ENCODE results near the gene DNAH14. TPM values are rescaled to one million over a fixed set of nuclear protein-coding genes. Genes with fewer than 3 reads are reported as not detected.

Gene DNAH14
- total RNA-seq, 4 donors from 2014 or later: 0.15 to 0.55 TPM; not detected in 2

- Histone ChIP-seq H3K27ac (no peak overlapping the region), H3K36me3 (no peaks in the 10 kb centered on the region), H3K4me1 (no peaks in the 10 kb centered on the region), H3K4me3 (no peak overlapping the region), H3K9me3 (no peaks in the 10 kb centered on the region), H3K27me3 (no peaks in the 10 kb centered on the region)
- TF ChIP-seq POLR2A (IDR thresholded peaks at IDR 0.05) (no peak), CTCF (IDR thresholded peaks at IDR 0.05 in 4 of 5, conservative IDR thresholded peaks at IDR 0.05 in 1 of 5) (no peak)
- in situ Hi-C loops (cut with MboI; ENCODE audit: low sequenced_read_pairs in 4 of 4) (no loop called here), intact Hi-C loops (cut with DNase I; ENCODE audit: low total_unique reads) (no loop called here)
- ATAC-seq (no peak), DNase-seq (no peak)
These were observed 409.1 kb downstream of the DNAH14 start for GRCh38 chr1:225338545-225338944.

- H3K36me3 ChIP-seq: no peaks in the 10 kb centered on the region
- H3K27ac ChIP-seq: no peak overlapping the region
- no peak for DNase-seq
- TF ChIP-seq CTCF (IDR thresholded peaks at IDR 0.05 in 4 of 5, conservative IDR thresholded peaks at IDR 0.05 in 1 of 5) (no peak), POLR2A (IDR thresholded peaks at IDR 0.05) (no peak)
- ATAC-seq: no peak
- H3K27me3 ChIP-seq: no peaks in the 10 kb centered on the region
- intact Hi-C loops (cut with DNase I; ENCODE audit: low total_unique reads) (no loop called here), in situ Hi-C loops (cut with MboI; ENCODE audit: low sequenced_read_pairs in 4 of 4) (no loop called here)
- H3K9me3 ChIP-seq: no peaks in the 10 kb centered on the region
- H3K4me1 ChIP-seq: no peaks in the 10 kb centered on the region
- H3K4me3 ChIP-seq: no peak overlapping the region
These were observed 412.2 kb downstream of the DNAH14 start for GRCh38 chr1:225341642-225342041.

GRCh38 chr1:225342695-225343094 lies 413.2 kb downstream of the DNAH14 start:
- no peaks in the 10 kb centered on the region for H3K27me3 ChIP-seq

GRCh38 chr1:225343618-225344017 lies 414.1 kb downstream of the DNAH14 start:
- no peak for ATAC-seq
- H3K9me3 ChIP-seq: no peaks in the 10 kb centered on the region
- H3K27me3 ChIP-seq: no peaks in the 10 kb centered on the region
- no peak for DNase-seq
- intact Hi-C loops (cut with DNase I; ENCODE audit: low total_unique reads) (no loop called here), in situ Hi-C loops (cut with MboI; ENCODE audit: low sequenced_read_pairs in 4 of 4) (no loop called here)
- TF ChIP-seq CTCF (IDR thresholded peaks at IDR 0.05 in 4 of 5, conservative IDR thresholded peaks at IDR 0.05 in 1 of 5): no peak
- no peak for TF ChIP-seq POLR2A (IDR thresholded peaks at IDR 0.05)
- H3K4me3 ChIP-seq: no peak overlapping the region
- no peaks in the 10 kb centered on the region for H3K4me1 ChIP-seq
- no peak overlapping the region for H3K27ac ChIP-seq
- no peaks in the 10 kb centered on the region for H3K36me3 ChIP-seq

More at GRCh38 chr1:225342695-225343094, 413.2 kb downstream of the DNAH14 start:
- Histone ChIP-seq H3K4me1 (no peaks in the 10 kb centered on the region), H3K4me3 (no peak overlapping the region), H3K9me3 (no peaks in the 10 kb centered on the region), H3K36me3 (no peaks in the 10 kb centered on the region), H3K27ac (no peak overlapping the region)
- in situ Hi-C loops (cut with MboI; ENCODE audit: low sequenced_read_pairs in 4 of 4): no loop called here
- intact Hi-C loops (cut with DNase I; ENCODE audit: low total_unique reads): no loop called here
- DNase-seq (no peak), ATAC-seq (no peak)
- TF ChIP-seq CTCF (IDR thresholded peaks at IDR 0.05 in 4 of 5, conservative IDR thresholded peaks at IDR 0.05 in 1 of 5) (no peak), POLR2A (IDR thresholded peaks at IDR 0.05) (no peak)

- in situ Hi-C loops (cut with MboI; ENCODE audit: low sequenced_read_pairs in 4 of 4) (no loop called here), intact Hi-C loops (cut with DNase I; ENCODE audit: low total_unique reads) (no loop called here)
- DNase-seq (no peak), ATAC-seq (no peak)
- H3K4me1 ChIP-seq: no peaks in the 10 kb centered on the region
- no peaks in the 10 kb centered on the region for H3K9me3 ChIP-seq
- no peak for TF ChIP-seq CTCF (IDR thresholded peaks at IDR 0.05 in 4 of 5, conservative IDR thresholded peaks at IDR 0.05 in 1 of 5)
- no peak for TF ChIP-seq POLR2A (IDR thresholded peaks at IDR 0.05)
- no peaks in the 10 kb centered on the region for H3K36me3 ChIP-seq
- H3K27ac ChIP-seq: no peak overlapping the region
- no peaks in the 10 kb centered on the region for H3K27me3 ChIP-seq
- H3K4me3 ChIP-seq: no peak overlapping the region
These were observed 417.7 kb downstream of the DNAH14 start for GRCh38 chr1:225347123-225347683.
